WTC11 (cell line): ENCODE measurements around the gene YOD1.

Experiments
- CREB1 ChIP-seq: sonication (generic); formaldehyde crosslinking; IDR thresholded peaks from 2 replicates; pipeline ENCODE4 v1.8.0; 2023; ENCODE audit warnings: mild to moderate bottlenecking, missing genetic modification reagents
- FOXK1 ChIP-seq: sonication (generic); formaldehyde crosslinking; IDR thresholded peaks from 2 replicates; pipeline ENCODE4 v1.8.0; 2022; ENCODE audit warnings: mild to moderate bottlenecking, moderate library complexity, missing genetic modification reagents
- IRF2 ChIP-seq: sonication (generic); formaldehyde crosslinking; IDR thresholded peaks from 2 replicates; pipeline ENCODE4 v1.8.0; 2022; ENCODE audit warnings: low read depth, missing genetic modification reagents, borderline replicate concordance
- JUN ChIP-seq: sonication (generic); formaldehyde crosslinking; IDR thresholded peaks from 2 replicates; pipeline ENCODE4 v1.8.0; 2023; ENCODE audit warnings: mild to moderate bottlenecking, missing genetic modification reagents
- MAX ChIP-seq: sonication (generic); formaldehyde crosslinking; IDR thresholded peaks from 2 replicates; pipeline ENCODE4 v1.8.0; 2022; ENCODE audit warnings: mild to moderate bottlenecking, missing genetic modification reagents
- SMAD3 ChIP-seq: sonication (generic); formaldehyde crosslinking; IDR thresholded peaks from 2 replicates; pipeline ENCODE4 v1.8.0; 2022; ENCODE audit warnings: missing genetic modification reagents, mild to moderate bottlenecking, borderline replicate concordance
- TCF7 ChIP-seq: sonication (generic); formaldehyde crosslinking; IDR thresholded peaks from 2 replicates; pipeline ENCODE4 v1.8.0; 2022; ENCODE audit warnings: mild to moderate bottlenecking, low read depth, missing genetic modification reagents, moderate library complexity
- TEAD4 ChIP-seq: sonication (generic); formaldehyde crosslinking; IDR thresholded peaks from 2 replicates; pipeline ENCODE4 v1.8.0; 2022; ENCODE audit warnings: mild to moderate bottlenecking, missing genetic modification reagents
- ZNF121 ChIP-seq: sonication (generic); formaldehyde crosslinking; IDR thresholded peaks from 2 replicates; pipeline ENCODE4 v1.8.0; 2023; ENCODE audit warnings: missing genetic modification reagents
- TF ChIP-seq, protein P1 (sequence below): fragments of 200-600 bp; IDR thresholded peaks from 2 replicates; pipeline ENCODE4 v1.8.0; 2022; ENCODE audit warnings: antibody characterized with exemption
- TF ChIP-seq, protein P2 (sequence below): sonication (generic); formaldehyde crosslinking; IDR thresholded peaks from 2 replicates; pipeline ENCODE4 v1.8.1; 2022; ENCODE audit warnings: mild to moderate bottlenecking, missing genetic modification reagents, moderate library complexity, borderline replicate concordance
- TF ChIP-seq, protein P3 (sequence below): sonication (generic); formaldehyde crosslinking; IDR thresholded peaks from 2 replicates; pipeline ENCODE4 v1.8.1; 2023; ENCODE audit warnings: mild to moderate bottlenecking, missing genetic modification reagents
- TF ChIP-seq, protein P4 (sequence below): sonication (generic); formaldehyde crosslinking; IDR thresholded peaks from 2 replicates; pipeline ENCODE4 v1.8.1; 2023; ENCODE audit warnings: mild to moderate bottlenecking, missing genetic modification reagents, moderate library complexity

DNA sequence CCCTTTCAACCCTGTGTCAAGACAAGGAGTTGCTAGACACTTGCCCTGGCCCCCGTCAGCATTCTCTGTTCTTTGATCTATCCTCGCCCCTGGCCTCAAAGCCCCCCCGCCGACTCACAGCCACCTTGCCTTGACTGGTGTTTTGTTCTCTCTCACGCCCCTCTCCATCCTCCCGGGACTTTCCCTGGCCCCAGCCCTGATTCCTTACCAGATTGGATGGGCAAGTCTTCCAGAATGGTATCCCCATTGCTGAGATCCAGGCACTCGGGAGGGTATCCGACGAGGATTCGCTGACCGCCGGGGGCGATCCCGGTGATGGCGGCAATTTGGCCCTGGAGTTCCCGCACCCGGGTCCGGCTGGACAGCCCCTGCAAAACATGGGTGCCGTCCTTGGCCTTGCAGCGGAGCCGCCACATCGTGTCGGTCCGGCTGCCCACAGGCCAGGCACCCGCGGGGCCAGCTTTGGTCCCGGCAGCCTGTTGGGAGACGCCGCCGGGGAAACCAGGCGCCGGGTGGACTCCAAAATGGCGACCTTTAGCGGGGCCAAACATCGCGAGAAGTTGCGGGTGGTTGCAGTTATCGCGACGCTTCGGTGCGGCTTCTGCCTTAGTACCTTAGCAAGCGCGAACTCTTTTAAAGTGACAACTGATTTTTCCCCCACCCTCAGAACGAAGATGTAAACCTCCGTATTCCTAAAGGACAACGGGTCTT lies 373 bp downstream of the YOD1 start:
- TF ChIP-seq MAX (peak; percentile 58; the same call in 1 of the 2 replicates), TEAD4 (CRISPR knock-in tag) (no peak), ZNF121 (CRISPR knock-in tag) (no peak), FOXK1 (CRISPR knock-in tag) (no peak), CREB1 (CRISPR knock-in tag) (no peak), SMAD3 (no peak), JUN (CRISPR knock-in tag) (no peak), IRF2 (CRISPR knock-in tag) (no peak), TCF7 (CRISPR knock-in tag) (no peak)
- TF ChIP-seq, protein P1, sequence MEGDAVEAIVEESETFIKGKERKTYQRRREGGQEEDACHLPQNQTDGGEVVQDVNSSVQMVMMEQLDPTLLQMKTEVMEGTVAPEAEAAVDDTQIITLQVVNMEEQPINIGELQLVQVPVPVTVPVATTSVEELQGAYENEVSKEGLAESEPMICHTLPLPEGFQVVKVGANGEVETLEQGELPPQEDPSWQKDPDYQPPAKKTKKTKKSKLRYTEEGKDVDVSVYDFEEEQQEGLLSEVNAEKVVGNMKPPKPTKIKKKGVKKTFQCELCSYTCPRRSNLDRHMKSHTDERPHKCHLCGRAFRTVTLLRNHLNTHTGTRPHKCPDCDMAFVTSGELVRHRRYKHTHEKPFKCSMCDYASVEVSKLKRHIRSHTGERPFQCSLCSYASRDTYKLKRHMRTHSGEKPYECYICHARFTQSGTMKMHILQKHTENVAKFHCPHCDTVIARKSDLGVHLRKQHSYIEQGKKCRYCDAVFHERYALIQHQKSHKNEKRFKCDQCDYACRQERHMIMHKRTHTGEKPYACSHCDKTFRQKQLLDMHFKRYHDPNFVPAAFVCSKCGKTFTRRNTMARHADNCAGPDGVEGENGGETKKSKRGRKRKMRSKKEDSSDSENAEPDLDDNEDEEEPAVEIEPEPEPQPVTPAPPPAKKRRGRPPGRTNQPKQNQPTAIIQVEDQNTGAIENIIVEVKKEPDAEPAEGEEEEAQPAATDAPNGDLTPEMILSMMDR: no peak
- TF ChIP-seq, protein P2, sequence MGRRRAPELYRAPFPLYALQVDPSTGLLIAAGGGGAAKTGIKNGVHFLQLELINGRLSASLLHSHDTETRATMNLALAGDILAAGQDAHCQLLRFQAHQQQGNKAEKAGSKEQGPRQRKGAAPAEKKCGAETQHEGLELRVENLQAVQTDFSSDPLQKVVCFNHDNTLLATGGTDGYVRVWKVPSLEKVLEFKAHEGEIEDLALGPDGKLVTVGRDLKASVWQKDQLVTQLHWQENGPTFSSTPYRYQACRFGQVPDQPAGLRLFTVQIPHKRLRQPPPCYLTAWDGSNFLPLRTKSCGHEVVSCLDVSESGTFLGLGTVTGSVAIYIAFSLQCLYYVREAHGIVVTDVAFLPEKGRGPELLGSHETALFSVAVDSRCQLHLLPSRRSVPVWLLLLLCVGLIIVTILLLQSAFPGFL (CRISPR knock-in tag): no peak
- TF ChIP-seq, protein P3, sequence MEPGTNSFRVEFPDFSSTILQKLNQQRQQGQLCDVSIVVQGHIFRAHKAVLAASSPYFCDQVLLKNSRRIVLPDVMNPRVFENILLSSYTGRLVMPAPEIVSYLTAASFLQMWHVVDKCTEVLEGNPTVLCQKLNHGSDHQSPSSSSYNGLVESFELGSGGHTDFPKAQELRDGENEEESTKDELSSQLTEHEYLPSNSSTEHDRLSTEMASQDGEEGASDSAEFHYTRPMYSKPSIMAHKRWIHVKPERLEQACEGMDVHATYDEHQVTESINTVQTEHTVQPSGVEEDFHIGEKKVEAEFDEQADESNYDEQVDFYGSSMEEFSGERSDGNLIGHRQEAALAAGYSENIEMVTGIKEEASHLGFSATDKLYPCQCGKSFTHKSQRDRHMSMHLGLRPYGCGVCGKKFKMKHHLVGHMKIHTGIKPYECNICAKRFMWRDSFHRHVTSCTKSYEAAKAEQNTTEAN (CRISPR knock-in tag): no peak
- TF ChIP-seq, protein P4, sequence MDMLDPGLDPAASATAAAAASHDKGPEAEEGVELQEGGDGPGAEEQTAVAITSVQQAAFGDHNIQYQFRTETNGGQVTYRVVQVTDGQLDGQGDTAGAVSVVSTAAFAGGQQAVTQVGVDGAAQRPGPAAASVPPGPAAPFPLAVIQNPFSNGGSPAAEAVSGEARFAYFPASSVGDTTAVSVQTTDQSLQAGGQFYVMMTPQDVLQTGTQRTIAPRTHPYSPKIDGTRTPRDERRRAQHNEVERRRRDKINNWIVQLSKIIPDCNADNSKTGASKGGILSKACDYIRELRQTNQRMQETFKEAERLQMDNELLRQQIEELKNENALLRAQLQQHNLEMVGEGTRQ (CRISPR knock-in tag): no peak
